NCI-H128 (cell line): ENCODE data around the gene DCAKD.

Experiments used
- DNase-seq: peaks from one replicate; lab custom pipeline; 2025; ENCODE audit not compliant: unreplicated experiment; lab: John Stamatoyannopoulos, UW

DCAKD gene

DNA sequence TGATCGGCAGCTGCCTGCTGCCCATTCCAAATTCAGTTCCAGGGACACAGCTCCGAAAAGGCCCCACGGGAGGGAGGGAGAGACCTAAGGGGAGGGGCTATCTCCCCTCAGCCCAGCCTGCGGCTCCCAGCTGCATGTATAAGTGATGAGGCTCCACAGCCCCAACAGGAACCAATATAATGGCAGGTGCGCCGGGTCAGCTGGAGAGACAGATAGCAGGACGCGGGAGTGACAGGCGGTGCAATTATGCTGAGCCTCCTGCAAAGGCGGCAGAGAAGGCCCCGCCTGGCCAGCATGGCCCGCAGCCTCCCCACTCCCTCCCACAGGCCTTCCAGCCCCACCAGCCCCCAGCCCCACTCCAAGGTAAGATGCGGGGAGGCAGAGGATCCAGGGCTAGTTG lies 75.2 kb downstream of the DCAKD start:
- DNase-seq: no peak
